HUES6 (cell line): Measurements from ENCODE around the gene CEBPA.
"Not testable (repeated sequence)": the region's sequence is repeated elsewhere in the genome, so short reads cannot be mapped to it uniquely, and the experiment has no call there.

Experiments
- H3K27ac ChIP-seq: 2 replicates; pipeline ENCODE4 v1.7.0; 2013; ENCODE audit warnings: low read depth, mild to moderate bottlenecking, low read length, inconsistent platforms
- H3K27me3 ChIP-seq: 2 replicates; pipeline ENCODE4 v1.6.1; 2013; ENCODE audit warnings: low read length; ENCODE audit not compliant: control insufficient read depth, insufficient read depth
- H3K36me3 ChIP-seq: 2 replicates; pipeline ENCODE4 v1.6.1; 2013; ENCODE audit warnings: low read length; ENCODE audit not compliant: control insufficient read depth, insufficient read depth
- H3K4me1 ChIP-seq: 2 replicates; pipeline ENCODE4 v1.6.1; 2013; ENCODE audit warnings: low read length; ENCODE audit not compliant: control insufficient read depth, insufficient read depth
- H3K4me3 ChIP-seq: 2 replicates; pipeline ENCODE4 v1.5.1; 2013; ENCODE audit warnings: low read depth, low read length
- H3K9ac ChIP-seq: one replicate; pipeline ENCODE4 v1.6.1; 2013; ENCODE audit warnings: mild to moderate bottlenecking, low read length
- H3K9me3 ChIP-seq: 2 replicates; pipeline ENCODE4 v1.6.1; 2013; ENCODE audit warnings: low read depth, low read length; ENCODE audit not compliant: control insufficient read depth, insufficient read depth

Gene CEBPA

GRCh38 chr19:33300009-33300893 is 2.1 kb downstream of the CEBPA start:
- Histone ChIP-seq H3K27ac (no peak overlapping the region), H3K4me1 (peaks cover 23% of the 10 kb centered on the region), H3K9ac (no peak overlapping the region), H3K36me3 (no peaks in the 10 kb centered on the region), H3K9me3 (no peaks in the 10 kb centered on the region), H3K27me3 (peaks cover 60% of the 10 kb centered on the region), H3K4me3 (peak overlapping the region; percentile 58)

- Histone ChIP-seq H3K9me3 (no peaks in the 10 kb centered on the region), H3K4me3 (no peak overlapping the region), H3K27ac (no peak overlapping the region), H3K4me1 (peaks cover 22% of the 10 kb centered on the region), H3K36me3 (no peaks in the 10 kb centered on the region), H3K27me3 (peaks cover 54% of the 10 kb centered on the region), H3K9ac (no peak overlapping the region)
Observed at GRCh38 chr19:33299051-33299688, 3.2 kb downstream of the CEBPA start.

DNA sequence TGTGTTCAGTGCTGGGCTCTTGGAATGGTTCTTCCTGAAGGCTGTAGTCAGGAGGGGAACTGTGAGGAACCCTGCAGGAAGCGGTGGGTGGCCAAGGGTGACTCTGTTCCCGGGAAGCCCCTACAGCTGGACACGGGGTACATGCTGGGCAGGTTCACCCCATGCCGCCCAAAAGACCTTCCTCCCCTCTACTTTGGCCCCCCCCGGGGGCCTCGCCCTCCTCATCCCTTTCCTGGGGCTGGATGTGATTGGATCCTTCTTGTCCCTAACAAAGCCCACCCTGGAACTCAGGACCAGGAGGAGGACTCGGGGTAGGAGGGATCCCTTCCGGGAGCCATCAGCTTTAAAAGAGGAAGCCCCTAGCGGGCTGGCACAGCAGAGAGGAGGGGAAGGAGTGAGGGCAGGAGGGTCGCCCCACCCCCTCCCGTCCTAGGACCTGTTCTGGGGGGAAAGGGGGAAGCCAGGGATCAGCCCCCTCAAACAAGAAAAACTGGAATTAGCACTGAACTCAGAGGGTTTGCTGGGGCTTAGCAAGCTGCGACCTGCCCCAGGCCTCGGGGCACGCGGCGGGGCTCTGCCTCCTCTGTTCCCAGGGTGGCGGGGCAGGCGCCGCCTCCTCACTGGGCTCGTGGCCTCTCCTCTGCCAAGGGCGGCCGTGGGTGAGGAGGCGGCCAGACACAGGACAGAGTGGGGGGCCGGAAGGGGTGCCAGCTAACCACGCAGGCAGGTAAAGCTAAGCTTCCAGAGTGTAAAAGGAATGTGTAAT is 4.0 kb downstream of the CEBPA start:
- Histone ChIP-seq H3K36me3 (no peaks in the 10 kb centered on the region), H3K27ac (no peak overlapping the region), H3K9me3 (no peaks in the 10 kb centered on the region), H3K9ac (no peak overlapping the region), H3K27me3 (peaks cover 45% of the 10 kb centered on the region), H3K4me3 (no peak overlapping the region), H3K4me1 (peaks cover 18% of the 10 kb centered on the region)

DNA sequence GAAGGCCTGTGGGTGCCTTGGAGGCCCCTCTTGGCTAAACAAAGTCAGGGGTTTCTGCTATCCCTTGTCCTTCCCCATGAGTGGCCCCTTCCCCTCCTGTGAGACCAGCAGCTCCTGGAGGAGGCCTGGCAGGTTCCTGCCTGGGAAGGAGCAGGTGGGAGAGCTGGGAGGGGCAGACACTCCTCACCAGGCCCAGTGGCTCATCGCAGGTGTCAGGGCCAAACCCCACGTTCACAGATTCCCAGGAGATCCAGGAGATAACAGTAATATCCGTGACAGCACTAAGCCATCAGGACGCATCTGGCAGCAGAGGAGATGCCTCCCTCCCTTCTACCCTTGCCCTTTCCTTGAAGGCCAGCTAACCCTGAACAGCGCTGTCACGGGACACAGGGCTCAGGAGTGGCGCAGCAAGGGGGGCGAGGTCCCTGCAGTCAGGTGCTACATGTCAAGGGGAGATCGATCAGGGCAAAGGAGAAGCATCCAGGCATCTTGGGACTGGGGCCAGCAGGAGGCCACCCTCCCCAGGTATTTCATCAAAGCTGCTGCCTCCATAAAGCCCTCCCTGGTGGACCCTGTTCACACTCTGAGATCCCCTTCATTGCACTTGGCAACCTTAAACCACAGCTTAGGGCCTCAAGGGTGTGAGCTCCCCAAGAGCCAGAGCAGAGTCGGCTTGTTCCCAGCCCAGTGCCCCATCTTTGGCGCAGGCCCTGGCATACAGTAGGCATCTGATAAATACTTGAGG is 4.8 kb downstream of the CEBPA start:
- Histone ChIP-seq H3K27ac (no peak overlapping the region), H3K36me3 (no peaks in the 10 kb centered on the region), H3K4me3 (no peak overlapping the region), H3K4me1 (peaks cover 24% of the 10 kb centered on the region), H3K9ac (no peak overlapping the region), H3K27me3 (peaks cover 43% of the 10 kb centered on the region), H3K9me3 (no peaks in the 10 kb centered on the region)

GRCh38 chr19:33296488-33296971 is 5.8 kb downstream of the CEBPA start:
- Histone ChIP-seq H3K36me3 (no peaks in the 10 kb centered on the region), H3K27ac (no peak overlapping the region), H3K27me3 (peaks cover 36% of the 10 kb centered on the region), H3K9ac (no peak overlapping the region), H3K4me3 (no peak overlapping the region), H3K4me1 (peaks cover 25% of the 10 kb centered on the region), H3K9me3 (no peaks in the 10 kb centered on the region)

DNA sequence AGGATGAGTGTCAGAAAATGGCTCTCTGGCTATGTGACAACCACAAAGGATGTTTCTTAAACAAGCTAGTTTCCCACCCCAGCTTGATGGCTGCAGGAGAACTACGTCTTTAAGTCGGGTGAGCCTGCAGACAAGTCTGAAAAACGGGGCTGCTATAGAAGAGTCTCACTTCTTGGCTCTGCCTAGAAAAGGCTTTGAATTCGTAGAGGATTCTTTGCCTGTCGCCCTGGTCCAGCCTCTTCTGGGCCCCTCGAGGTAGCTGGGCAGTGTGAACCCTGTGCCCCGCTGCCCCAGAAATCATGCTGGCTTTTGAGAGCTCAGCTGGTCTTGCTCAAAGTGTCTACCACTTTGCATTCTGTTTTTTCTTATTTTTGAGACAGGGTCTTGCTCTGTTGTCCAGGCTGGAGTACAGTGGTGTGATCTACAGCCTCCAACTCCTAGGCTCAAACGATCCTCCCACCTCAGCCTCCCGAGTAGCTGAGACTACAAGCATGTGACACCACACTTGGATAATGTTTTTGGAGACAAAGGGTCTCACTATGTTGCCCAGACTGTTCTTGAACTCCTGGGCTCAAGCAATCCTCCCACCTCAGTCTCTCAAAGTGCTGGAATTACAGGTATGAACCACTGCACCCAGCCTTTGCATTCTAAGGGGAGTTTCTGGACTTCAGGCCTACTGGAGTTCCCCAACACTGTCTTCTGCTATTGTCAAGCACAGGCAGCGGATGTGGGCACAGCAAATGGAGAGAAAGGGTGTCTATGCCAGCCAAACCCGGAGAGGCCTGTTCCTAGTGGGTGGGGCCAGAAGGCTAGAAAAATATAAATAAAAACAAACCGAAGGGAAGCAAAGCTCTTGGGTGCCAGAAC is 6.5 kb downstream of the CEBPA start:
- no peaks in the 10 kb centered on the region for H3K9me3 ChIP-seq
- H3K27ac ChIP-seq = no peak overlapping the region
- H3K9ac ChIP-seq = no peak overlapping the region
- peaks cover 25% of the 10 kb centered on the region for H3K4me1 ChIP-seq
- H3K36me3 ChIP-seq = no peaks in the 10 kb centered on the region
- peaks cover 29% of the 10 kb centered on the region for H3K27me3 ChIP-seq
- no peak overlapping the region for H3K4me3 ChIP-seq

DNA sequence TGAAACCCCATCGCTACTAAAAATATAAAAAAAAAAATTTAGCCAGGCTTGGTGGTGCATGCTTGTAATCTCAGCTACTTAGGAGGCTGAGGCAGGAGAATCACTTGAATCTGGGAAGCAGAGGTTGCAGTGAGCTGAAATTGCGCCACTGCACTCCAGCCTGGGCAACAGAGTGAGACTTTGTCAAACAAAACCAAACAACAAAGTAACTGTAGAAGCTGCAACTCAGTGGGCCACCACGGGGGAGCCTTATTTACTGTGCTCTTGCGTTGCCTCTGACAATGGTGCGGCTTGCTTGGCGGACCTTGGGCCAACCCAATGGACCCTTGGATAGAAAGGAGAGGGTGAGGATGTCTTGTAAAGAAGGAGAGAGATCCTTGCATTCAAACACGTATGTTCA is 7.3 kb downstream of the CEBPA start:
- H3K27me3 ChIP-seq = peaks cover 21% of the 10 kb centered on the region
- peaks cover 19% of the 10 kb centered on the region; the same call in 1 of the 2 replicates for H3K4me1 ChIP-seq
- H3K4me3 ChIP-seq, H3K27ac ChIP-seq, H3K9me3 ChIP-seq, H3K36me3 ChIP-seq, H3K9ac ChIP-seq: not testable (repeated sequence)

DNA sequence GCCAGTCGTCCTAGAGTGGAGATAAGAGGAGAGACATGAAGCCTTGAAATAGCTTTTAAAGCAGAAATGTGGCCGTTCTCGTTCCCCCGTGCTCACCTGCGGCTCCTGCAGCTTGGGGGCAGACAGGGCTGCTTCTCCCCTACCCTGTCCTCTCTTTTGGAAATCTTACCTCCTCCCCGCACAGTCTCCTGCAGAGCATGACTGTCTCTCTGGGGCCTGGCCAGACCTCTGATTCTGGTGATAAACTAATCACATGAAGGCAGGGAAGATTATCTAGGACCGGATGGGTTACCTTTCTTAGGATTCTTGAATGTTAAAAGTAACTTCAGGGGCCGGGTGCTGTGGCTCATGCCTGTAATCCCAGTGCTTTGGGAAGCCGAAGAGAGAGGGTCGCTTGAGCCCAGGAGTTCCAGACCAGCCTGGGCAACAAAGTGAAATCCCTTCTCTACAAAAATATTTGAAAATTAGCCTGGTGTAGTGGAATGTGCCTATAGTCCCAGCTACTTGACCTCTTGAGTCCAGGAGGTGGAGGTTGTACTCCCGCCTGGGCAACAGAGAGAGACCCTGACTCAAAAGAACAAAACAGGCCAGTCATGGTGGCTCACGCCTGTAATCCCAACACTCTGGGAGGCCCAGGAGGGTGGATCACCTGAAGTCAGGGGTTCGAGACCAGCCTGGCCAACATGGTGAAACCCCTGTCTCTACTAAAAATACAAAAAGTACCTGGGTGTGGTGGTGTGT is 8.1 kb downstream of the CEBPA start:
- H3K9ac ChIP-seq = no peak overlapping the region
- H3K4me1 ChIP-seq = peaks cover 19% of the 10 kb centered on the region; the same call in 1 of the 2 replicates
- no peaks in the 10 kb centered on the region for H3K36me3 ChIP-seq
- H3K9me3 ChIP-seq = peaks cover 7% of the 10 kb centered on the region
- H3K4me3 ChIP-seq = no peak overlapping the region
- no peak overlapping the region for H3K27ac ChIP-seq
- H3K27me3 ChIP-seq = peaks cover 12% of the 10 kb centered on the region

GRCh38 chr19:33293255-33294057 is 8.9 kb downstream of the CEBPA start:
- Histone ChIP-seq H3K9ac (no peak overlapping the region), H3K4me1 (peaks cover 19% of the 10 kb centered on the region; the same call in 1 of the 2 replicates), H3K36me3 (no peaks in the 10 kb centered on the region), H3K4me3 (no peak overlapping the region), H3K27ac (no peak overlapping the region), H3K9me3 (peaks cover 14% of the 10 kb centered on the region), H3K27me3 (peaks cover 6% of the 10 kb centered on the region; the same call in 1 of the 2 replicates)
